Kidney (tissue), 14 donors: ENCODE data around the gene CYTH1. TPM values are rescaled to one million over a fixed set of nuclear protein-coding genes. Genes with fewer than 3 reads are reported as not detected.
A peak's percentile ranks its signal among the peaks of the same experiment; 100 is the strongest.

Source experiments
- DNase-seq, 5 donors: peaks; one replicate each; pipeline ENCODE4 v3.0.0-alpha.2; 2013 to 2020
- FAIRE-seq: peaks from 2 replicates; lab custom pipeline; 2012; peaks lifted over from hg19 to GRCh38; lab: Jason Lieb, UNC
- H3K27ac ChIP-seq, 2 donors: one replicate each; pipeline ENCODE4 v1.7.0; 2013; ENCODE audit warnings: low read depth in 2 of 2, low read length in 2 of 2, inconsistent platforms in 1 of 2
- H3K27me3 ChIP-seq: one replicate; pipeline ENCODE4 v1.7.1; 2013; ENCODE audit warnings: low read length, inconsistent platforms; ENCODE audit not compliant: control insufficient read depth, insufficient read depth
- H3K36me3 ChIP-seq, 3 donors: one replicate each; pipeline versions ENCODE4 v1.7.0 to v1.7.1; 2013; ENCODE audit warnings: low read length in 3 of 3, control low read depth in 1 of 3, inconsistent platforms in 1 of 3; ENCODE audit not compliant: insufficient read depth in 3 of 3, control insufficient read depth in 2 of 3
- H3K4me1 ChIP-seq, 3 donors: one replicate each; pipeline versions ENCODE4 v1.7.0 to v1.7.1; 2013; ENCODE audit warnings: low read length in 3 of 3, inconsistent platforms in 1 of 3, low read depth in 1 of 3; ENCODE audit not compliant: control insufficient read depth in 2 of 3, insufficient read depth in 2 of 3
- H3K4me3 ChIP-seq, 3 donors: one replicate each; pipeline versions ENCODE4 v1.7.0 to v1.8.1; 2013; ENCODE audit warnings: low read length in 3 of 3, control low read depth in 1 of 3, inconsistent platforms in 1 of 3
- H3K9ac ChIP-seq, 3 donors: one replicate each; pipeline versions ENCODE4 v1.7.0 to v1.7.1; 2013; ENCODE audit warnings: low read length in 3 of 3, control low read depth in 1 of 3, inconsistent platforms in 1 of 3
- H3K9me3 ChIP-seq, 3 donors: one replicate each; pipeline versions ENCODE4 v1.7.0 to v1.7.1; 2013; ENCODE audit warnings: low read length in 3 of 3, control low read depth in 1 of 3, inconsistent platforms in 1 of 3; ENCODE audit not compliant: control insufficient read depth in 2 of 3, insufficient read depth in 1 of 3
- CTCF ChIP-seq: IDR thresholded peaks from 3 replicates; pipeline ENCODE4 v1.5.1; 2012; ENCODE audit warnings: mild to moderate bottlenecking, moderate library complexity, borderline replicate concordance; ENCODE audit not compliant: insufficient read depth; ENCODE audit errors: extremely low read depth
- intact Hi-C: fragments of 100-400 bp; cut with DNase I; formaldehyde crosslinking; loops from one replicate; pipeline ENCODE4 v1.11.1; 2022
- polyA plus RNA-seq: library from polyadenylated mRNA; stranded (reverse); fragments of 350-450 nt; fragmentation: Illumina TruSeq; extraction: RNeasy Lipid Tissue Mini Kit (QIAGEN cat#74804); gene quantifications from one replicate; pipeline ENCODE4 v1.2.3, GENCODE V29; 2014; ENCODE audit warnings: low read depth, low replicate concordance; ENCODE audit not compliant: insufficient read depth
- total RNA-seq: library from RNA; stranded (reverse); fragmentation: NEBNext Ultra II Directional; extraction: Animal tissue kit (Norgen Biotek cat#: 25700); gene quantifications from one replicate; pipeline ENCODE4 v1.2.1, GENCODE V29; 2021
- donor health status: control.
- donor health status: control.
- donor health status: control.
- donor health status: control.
- donor health status: control.
- donor health status: DM: yes; HTN: yes; CAD: no.
- donor health status: Normal renal cell carcinoma (clear cell type).

CYTH1 gene
- total and polyA plus RNA-seq, 2 donors from 2014 or later: 25.3 to 59.7 TPM

GRCh38 chr17:78791840-78792709 lies 10.0 kb upstream of the CYTH1 start:
- intact Hi-C loops: no loop called here
- Histone ChIP-seq H3K27ac (no peak overlapping the region), H3K9me3 (no peaks in the 10 kb centered on the region), H3K4me1 (peaks cover 0 to 13% (median 0%) of the 10 kb centered on the region in 3 donors), H3K36me3 (peaks cover 0 to 30% (median 18%) of the 10 kb centered on the region in 3 donors), H3K4me3 (no peak overlapping the region), H3K9ac (no peak overlapping the region), H3K27me3 (no peaks in the 10 kb centered on the region)
- DNase-seq (peak in 1 of 5 donors; percentile 34), FAIRE-seq (no peak)
- TF ChIP-seq CTCF: no peak

GRCh38 chr17:78790552-78790951 lies 8.5 kb upstream of the CYTH1 start:
- H3K9me3 ChIP-seq: no peaks in the 10 kb centered on the region
- intact Hi-C loops: no loop called here
- peaks cover 0 to 16% (median 11%) of the 10 kb centered on the region in 3 donors for H3K36me3 ChIP-seq
- no peak for TF ChIP-seq CTCF
- H3K27ac ChIP-seq: no peak overlapping the region
- peak in 1 of 5 donors; percentile 15 for DNase-seq
- no peaks in the 10 kb centered on the region for H3K27me3 ChIP-seq
- H3K9ac ChIP-seq: no peak overlapping the region
- no peak overlapping the region for H3K4me3 ChIP-seq
- FAIRE-seq: no peak
- H3K4me1 ChIP-seq: peaks cover 0 to 13% (median 0%) of the 10 kb centered on the region in 3 donors

- FAIRE-seq: no peak
- Histone ChIP-seq H3K4me3 (no peak overlapping the region), H3K27me3 (no peaks in the 10 kb centered on the region), H3K9me3 (no peaks in the 10 kb centered on the region), H3K27ac (no peak overlapping the region), H3K36me3 (peaks cover 0 to 11% (median 10%) of the 10 kb centered on the region in 3 donors), H3K9ac (no peak overlapping the region), H3K4me1 (peaks cover 0 to 13% (median 0%) of the 10 kb centered on the region in 3 donors)
- intact Hi-C loops: no loop called here
- peak in 4 of 5 donors; percentile 19 to 85 (median 49) for DNase-seq
- no peak for TF ChIP-seq CTCF
These were observed 7.6 kb upstream of the CYTH1 start for GRCh38 chr17:78789663-78790181.
